ENCODE data around the gene NXPH2.

Gene NXPH2

GRCh38 chr2:138626148-138626547, 154.0 kb downstream of the NXPH2 start:
- H3K4me3 ChIP-seq (ENCODE audit: low read length), result no peak overlapping the region
- H3K27me3 ChIP-seq (ENCODE audit: insufficient read depth, low read length), result no peaks in the 10 kb centered on the region
- H3K36me3 ChIP-seq (ENCODE audit: insufficient read depth, low read depth, low read length), result no peaks in the 10 kb centered on the region
- no peaks in the 10 kb centered on the region for H3K4me1 ChIP-seq (ENCODE audit: insufficient read depth, low read length)
- no peaks in the 10 kb centered on the region for H3K9me3 ChIP-seq (ENCODE audit: insufficient read depth, low read depth, low read length)
- H3K9ac ChIP-seq (ENCODE audit: low read depth, low read length), result no peak overlapping the region
- no peak overlapping the region for H3K27ac ChIP-seq (ENCODE audit: low read length)

- Histone ChIP-seq H3K9ac (ENCODE audit: low read depth, low read length) (no peak overlapping the region), H3K27me3 (ENCODE audit: insufficient read depth, low read length) (no peaks in the 10 kb centered on the region), H3K4me3 (ENCODE audit: low read length) (no peak overlapping the region), H3K27ac (ENCODE audit: low read length) (no peak overlapping the region), H3K4me1 (ENCODE audit: insufficient read depth, low read length) (no peaks in the 10 kb centered on the region), H3K9me3 (ENCODE audit: insufficient read depth, low read depth, low read length) (no peaks in the 10 kb centered on the region), H3K36me3 (ENCODE audit: insufficient read depth, low read depth, low read length) (no peaks in the 10 kb centered on the region)
Measured at GRCh38 chr2:138622613-138623012, 157.6 kb downstream of the NXPH2 start.

DNA sequence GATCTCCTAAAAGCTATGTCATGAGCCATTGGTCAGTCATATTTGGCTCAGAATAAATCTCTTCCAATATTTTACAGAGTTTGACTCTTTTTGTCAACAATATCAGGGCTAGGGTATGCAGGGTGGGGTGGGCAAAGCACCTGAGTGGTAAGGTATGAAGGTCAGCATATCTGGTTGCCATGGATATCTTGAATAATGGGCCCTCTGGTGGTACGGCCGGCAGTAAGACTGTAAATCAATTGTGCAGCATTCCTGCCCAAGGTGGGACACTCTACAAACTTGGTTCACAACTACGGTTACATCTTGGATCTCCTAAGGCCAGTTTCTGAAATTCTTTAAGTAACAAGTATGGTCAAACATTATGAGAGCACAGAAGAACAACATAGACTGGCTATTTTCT, 159.1 kb downstream of the NXPH2 start:
- H3K9me3 ChIP-seq (ENCODE audit: insufficient read depth, low read depth, low read length), result no peaks in the 10 kb centered on the region
- H3K4me1 ChIP-seq (ENCODE audit: insufficient read depth, low read length), result no peaks in the 10 kb centered on the region
- no peaks in the 10 kb centered on the region for H3K36me3 ChIP-seq (ENCODE audit: insufficient read depth, low read depth, low read length)
- no peak overlapping the region for H3K27ac ChIP-seq (ENCODE audit: low read length)
- no peaks in the 10 kb centered on the region for H3K27me3 ChIP-seq (ENCODE audit: insufficient read depth, low read length)
- no peak overlapping the region for H3K9ac ChIP-seq (ENCODE audit: low read depth, low read length)
- H3K4me3 ChIP-seq (ENCODE audit: low read length), result no peak overlapping the region

- Histone ChIP-seq H3K9ac (ENCODE audit: low read depth, low read length) (no peak overlapping the region), H3K4me3 (ENCODE audit: low read length) (no peak overlapping the region), H3K4me1 (ENCODE audit: insufficient read depth, low read length) (no peaks in the 10 kb centered on the region), H3K27ac (ENCODE audit: low read length) (no peak overlapping the region), H3K9me3 (ENCODE audit: insufficient read depth, low read depth, low read length) (no peaks in the 10 kb centered on the region), H3K36me3 (ENCODE audit: insufficient read depth, low read depth, low read length) (no peaks in the 10 kb centered on the region), H3K27me3 (ENCODE audit: insufficient read depth, low read length) (no peaks in the 10 kb centered on the region)
Measured at GRCh38 chr2:138620431-138620830, 159.8 kb downstream of the NXPH2 start.
